Keratinocyte (primary cell): ENCODE measurements around the gene ATF5.

ENCODE experiments used
- CTCF ChIP-seq, 3 experiments: IDR thresholded peaks in 1 of 3; conservative IDR thresholded peaks in 1 of 3; optimal IDR thresholded peaks in 1 of 3; 2 replicates in 2 of 3; 3 replicates in 1 of 3; pipeline versions ENCODE3 to v1.5.1; 2011; ENCODE audit warnings: low read length in 3 of 3, mild to moderate bottlenecking in 3 of 3, moderate library complexity in 2 of 3, control low read depth in 1 of 3, inconsistent platforms in 1 of 3; ENCODE audit not compliant: insufficient read depth in 2 of 3; ENCODE audit errors: extremely low read depth in 1 of 3
- EZH2 ChIP-seq: IDR thresholded peaks from one replicate; pipeline ENCODE4 v1.6.1; 2012; ENCODE audit warnings: inconsistent platforms, mild to moderate bottlenecking, low read length, moderate library complexity

GRCh38 chr19:49910179-49910578 lies 18.8 kb upstream of the ATF5 start:
- no peak for TF ChIP-seq EZH2
- TF ChIP-seq CTCF (optimal IDR thresholded peaks at IDR 0.05 in 1 of 3, IDR thresholded peaks at IDR 0.05 in 1 of 3, conservative IDR thresholded peaks at IDR 0.05 in 1 of 3; ENCODE audit: extremely low read depth in 1 of 3, insufficient read depth in 2 of 3, low read length in 3 of 3), result no peak
